Kidney glomerular epithelial cell (primary cell): ENCODE results near the gene KIR2DL3.
"Not testable (repeated sequence)": the region's sequence is repeated elsewhere in the genome, so short reads cannot be mapped to it uniquely, and the experiment has no call there.

ENCODE experiments used
- DNase-seq: peaks from one replicate; lab custom pipeline; 2025; lab: John Stamatoyannopoulos, UW

The KIR2DL3 gene

GRCh38 chr19:54744080-54744479, 5.8 kb downstream of the KIR2DL3 start:
- not testable (repeated sequence) for DNase-seq

DNA sequence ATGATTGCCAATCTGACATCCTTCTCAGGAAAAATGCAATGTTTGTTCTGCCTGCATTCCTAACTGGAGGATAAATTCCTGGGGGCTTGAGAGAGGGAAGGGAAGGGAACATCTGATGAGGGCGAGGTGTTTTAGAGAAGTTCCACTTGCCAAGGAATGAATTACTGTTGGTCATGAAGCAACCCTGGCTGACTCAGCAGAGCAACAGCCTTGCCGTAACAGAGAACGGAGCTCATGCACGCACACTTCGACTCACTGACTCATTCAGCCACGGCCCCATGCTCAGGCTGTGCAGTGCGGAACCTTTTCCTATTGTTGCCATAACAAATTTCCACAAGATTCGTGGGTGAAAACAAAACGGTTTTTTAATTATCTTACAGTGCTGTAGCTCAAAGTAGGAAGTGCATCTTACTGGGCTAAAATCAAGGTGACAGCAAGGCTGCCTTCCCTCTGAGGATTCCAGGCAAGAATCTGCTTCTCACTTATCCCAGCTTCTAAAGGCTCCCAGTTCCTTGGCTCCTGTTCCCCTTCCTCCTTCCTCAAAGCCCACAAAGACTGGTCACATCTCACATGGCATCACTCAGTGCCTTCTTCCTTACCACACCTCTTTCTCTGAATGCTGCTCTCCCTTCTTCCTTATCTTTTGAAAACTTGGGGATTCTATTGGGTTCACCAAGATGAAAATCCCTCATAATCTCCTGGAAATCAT, 9.5 kb downstream of the KIR2DL3 start:
- DNase-seq, result not testable (repeated sequence)

GRCh38 chr19:54750276-54750675, 12.0 kb downstream of the KIR2DL3 start:
- DNase-seq, result not testable (repeated sequence)

GRCh38 chr19:54756204-54757110, 18.1 kb downstream of the KIR2DL3 start:
- not testable (repeated sequence) for DNase-seq

DNA sequence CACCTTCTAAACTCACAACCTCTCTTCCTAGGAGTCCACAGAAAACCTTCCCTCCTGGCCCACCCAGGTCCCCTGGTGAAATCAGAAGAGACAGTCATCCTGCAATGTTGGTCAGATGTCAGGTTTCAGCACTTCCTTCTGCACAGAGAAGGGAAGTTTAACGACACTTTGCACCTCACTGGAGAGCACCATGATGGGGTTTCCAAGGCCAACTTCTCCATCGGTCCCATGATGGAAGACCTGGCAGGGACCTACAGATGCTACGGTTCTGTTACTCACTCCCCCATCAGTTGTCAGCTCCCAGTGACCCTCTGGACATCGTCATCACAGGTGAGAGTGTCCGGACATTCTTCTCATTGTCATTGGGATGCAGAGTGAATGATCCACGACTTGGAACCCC, 20.3 kb downstream of the KIR2DL3 start:
- DNase-seq, result not testable (repeated sequence)

DNA sequence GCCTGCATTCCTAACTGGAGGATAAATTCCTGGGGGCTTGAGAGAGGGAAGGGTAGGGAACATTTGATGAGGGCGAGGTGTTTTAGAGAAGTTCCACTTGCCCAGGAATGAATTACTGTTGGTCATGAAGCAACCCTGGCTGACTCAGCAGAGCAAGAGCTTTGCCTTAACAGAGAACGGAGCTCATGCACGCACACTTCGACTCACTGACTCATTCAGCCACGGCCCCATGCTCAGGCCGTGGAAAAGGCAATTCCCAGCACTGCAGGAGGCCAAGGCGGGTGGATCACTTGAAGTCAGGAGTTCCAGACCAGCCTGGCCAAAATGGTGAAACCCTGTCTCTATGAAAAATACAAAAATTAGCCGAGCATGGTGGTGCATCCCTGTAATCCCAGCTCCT, 25.9 kb downstream of the KIR2DL3 start:
- not testable (repeated sequence) for DNase-seq

GRCh38 chr19:54766464-54766863, 28.2 kb downstream of the KIR2DL3 start:
- not testable (repeated sequence) for DNase-seq

DNA sequence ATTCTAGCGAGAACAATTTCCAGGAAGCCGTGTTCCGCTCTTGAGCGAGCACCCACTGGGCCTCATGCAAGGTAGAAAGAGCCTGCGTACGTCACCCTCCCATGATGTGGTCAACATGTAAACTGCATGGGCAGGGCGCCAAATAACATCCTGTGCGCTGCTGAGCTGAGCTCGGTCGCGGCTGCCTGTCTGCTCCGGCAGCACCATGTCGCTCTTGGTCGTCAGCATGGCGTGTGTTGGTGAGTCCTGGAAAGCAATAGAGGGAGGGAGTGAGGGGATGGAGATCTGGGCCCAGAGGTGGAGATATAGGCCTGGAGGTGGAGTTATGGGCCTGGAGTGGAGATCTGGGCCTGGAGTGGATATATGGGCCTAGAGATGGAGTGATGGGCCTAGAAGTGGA, 31.3 kb downstream of the KIR2DL3 start, which contains the start of gene KIR2DL1:
TSS of gene KIR2DL1 (plus strand) at position 148 of the 400 bp plus-strand sequence. CDS start at position 206, 58 bp downstream.
- not testable (repeated sequence) for DNase-seq

GRCh38 chr19:54770511-54770910, 32.2 kb downstream of the KIR2DL3 start:
- not testable (repeated sequence) for DNase-seq

GRCh38 chr19:54771018-54771960, 33.0 kb downstream of the KIR2DL3 start:
- not testable (repeated sequence) for DNase-seq

GRCh38 chr19:54772666-54773065, 34.4 kb downstream of the KIR2DL3 start:
- not testable (repeated sequence) for DNase-seq

- DNase-seq, result not testable (repeated sequence)
Observed at GRCh38 chr19:54775095-54775815, 36.9 kb downstream of the KIR2DL3 start.

GRCh38 chr19:54775830-54776229, 37.5 kb downstream of the KIR2DL3 start:
- not testable (repeated sequence) for DNase-seq

DNA sequence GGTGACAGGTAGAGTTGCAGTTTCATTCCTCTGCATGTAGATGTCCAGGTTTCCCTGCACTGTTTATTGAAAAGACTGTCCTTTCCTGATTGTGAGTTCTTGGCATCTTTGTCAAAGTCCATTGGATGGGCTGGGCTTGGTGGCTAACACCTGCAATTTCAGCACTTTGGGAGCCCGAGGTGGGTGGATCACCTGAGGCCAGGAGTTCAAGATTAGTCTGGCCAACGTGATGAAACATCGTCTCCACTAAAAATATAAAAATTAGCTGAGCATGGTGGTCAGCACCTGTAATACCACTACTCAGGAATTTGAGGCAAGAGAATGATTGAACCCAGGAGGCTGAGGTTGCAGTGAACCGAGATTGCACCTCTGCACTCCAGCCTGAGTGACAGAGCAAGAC, 39.5 kb downstream of the KIR2DL3 start:
- not testable (repeated sequence) for DNase-seq

GRCh38 chr19:54778896-54779295, 40.6 kb downstream of the KIR2DL3 start:
- not testable (repeated sequence) for DNase-seq

DNA sequence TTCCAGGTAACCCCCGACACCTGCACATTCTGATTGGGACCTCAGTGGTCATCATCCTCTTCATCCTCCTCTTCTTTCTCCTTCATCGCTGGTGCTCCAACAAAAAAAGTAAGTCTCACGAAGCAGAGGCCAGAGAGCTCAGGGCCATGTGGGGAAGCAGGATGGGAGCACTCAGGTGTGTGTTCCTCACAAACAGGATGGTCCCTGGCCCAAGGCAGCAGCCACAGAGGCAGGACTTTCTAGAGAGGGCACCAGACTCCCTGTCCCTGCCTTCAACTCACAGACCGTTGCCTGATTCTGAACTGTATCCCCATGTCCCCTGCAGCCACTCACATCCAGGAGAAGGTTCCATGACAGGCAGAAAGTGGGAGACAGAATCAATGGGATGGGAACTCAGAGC, 44.6 kb downstream of the KIR2DL3 start:
- not testable (repeated sequence) for DNase-seq

GRCh38 chr19:54786091-54786723, 47.9 kb downstream of the KIR2DL3 start:
- not testable (repeated sequence) for DNase-seq

- not testable (repeated sequence) for DNase-seq
Observed at GRCh38 chr19:54788154-54788553, 49.8 kb downstream of the KIR2DL3 start.

DNA sequence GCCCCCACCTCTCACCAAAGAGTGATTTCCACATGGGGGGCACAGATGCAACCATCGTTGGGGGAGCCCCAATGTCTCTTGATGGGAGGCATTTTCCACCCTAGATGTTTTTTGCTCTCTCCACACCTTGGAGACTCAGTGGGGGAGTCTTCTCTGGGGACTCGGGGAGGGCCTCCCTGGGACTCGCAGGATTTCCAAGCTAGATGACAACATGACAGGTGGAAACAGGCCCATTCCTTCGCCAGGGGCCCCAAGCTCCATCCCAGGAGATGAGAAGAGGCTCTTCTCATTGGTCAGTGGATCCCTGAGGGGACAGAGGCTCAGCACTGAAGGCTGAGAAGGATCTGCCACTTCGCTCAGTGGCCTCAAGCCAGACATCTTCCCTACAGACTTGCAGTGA, 52.4 kb downstream of the KIR2DL3 start:
- no peak for DNase-seq

GRCh38 chr19:54791476-54791875, 53.2 kb downstream of the KIR2DL3 start:
- no peak for DNase-seq
